AG08395 (cell line): ENCODE measurements around the gene SLC25A10.
"Not testable (repeated sequence)": the region's sequence is repeated elsewhere in the genome, so short reads cannot be mapped to it uniquely, and the experiment has no call there.

Experiments
- DNase-seq: peaks from one replicate; pipeline ENCODE4 v3.0.0; 2012; ENCODE audit warnings: mixed read lengths, low spot score

Gene SLC25A10

DNA sequence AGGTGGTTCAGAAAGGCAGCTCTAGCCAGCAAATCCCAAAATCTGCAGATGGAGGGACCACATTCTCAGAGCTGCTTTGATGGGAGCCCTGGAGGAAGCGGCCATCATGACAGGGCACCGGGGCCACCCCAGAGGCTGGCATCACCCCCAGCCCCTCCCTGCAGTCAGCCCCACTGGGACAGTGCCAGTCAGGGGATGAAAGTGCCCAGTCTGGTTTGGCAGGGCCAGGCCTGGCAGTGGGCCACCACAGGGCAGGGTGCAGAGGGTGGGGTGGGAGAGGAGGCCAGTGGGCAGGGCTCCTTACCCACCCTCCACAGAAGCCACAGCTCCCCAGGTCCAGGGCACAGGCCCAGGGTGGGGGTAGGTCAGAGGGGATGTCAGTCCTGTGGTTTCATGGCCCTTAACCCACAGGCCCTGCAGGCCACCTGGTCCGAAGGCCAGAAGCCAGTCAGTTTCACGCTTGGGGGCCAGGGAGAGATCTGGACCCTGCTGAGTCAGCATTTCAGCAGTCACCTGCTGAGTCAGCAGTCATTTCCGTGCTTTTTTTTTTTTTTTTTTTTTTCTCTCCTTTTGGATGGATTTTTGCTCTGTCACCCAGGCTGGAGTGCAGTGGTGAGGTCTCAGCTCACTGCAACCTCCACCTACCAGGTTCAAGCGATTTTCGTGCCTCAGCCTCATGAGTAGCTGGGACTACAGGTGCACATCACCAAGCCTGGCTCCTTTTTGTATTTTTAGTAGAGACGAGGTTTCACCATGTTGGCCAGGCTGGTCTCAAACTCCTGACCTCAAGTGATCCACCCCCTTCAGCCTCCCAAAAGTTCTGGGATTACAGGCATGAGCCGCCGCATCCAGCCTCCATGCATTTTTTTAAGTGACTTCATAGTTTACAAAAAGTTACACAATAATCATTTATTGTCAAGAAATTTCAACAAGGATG lies 10.4 kb downstream of the SLC25A10 start:
- DNase-seq = no peak

DNA sequence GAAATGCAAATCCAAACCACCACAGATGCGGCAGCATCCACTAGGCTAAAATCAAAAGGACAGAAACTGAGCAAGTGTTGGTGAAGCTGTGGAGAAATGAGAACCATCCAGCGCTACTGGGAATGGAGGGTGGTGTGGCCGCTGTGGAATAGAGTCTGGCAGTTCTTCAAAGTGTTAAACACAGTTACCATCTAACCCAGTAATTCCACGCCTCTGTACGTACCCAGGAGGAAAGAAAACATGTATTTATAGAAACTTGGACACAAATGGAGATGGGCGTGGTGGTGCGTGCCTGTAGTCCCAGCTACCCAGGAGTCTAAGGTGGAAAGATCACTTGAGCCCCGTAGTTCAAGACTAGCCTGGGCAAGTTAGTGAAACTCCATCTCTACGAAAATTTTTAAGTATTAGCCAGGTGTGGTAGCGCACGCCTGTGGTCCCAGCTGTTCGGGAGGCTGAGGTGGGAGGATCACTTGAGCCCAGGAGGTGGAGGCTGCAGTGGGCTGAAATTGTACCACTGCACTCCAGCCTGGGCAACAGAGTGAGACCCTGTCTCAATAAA lies 11.6 kb downstream of the SLC25A10 start:
- no peak for DNase-seq

- no peak for DNase-seq
These were observed 13.4 kb downstream of the SLC25A10 start for GRCh38 chr17:81725439-81725838.

GRCh38 chr17:81726004-81726403 lies 13.9 kb downstream of the SLC25A10 start:
- no peak for DNase-seq

GRCh38 chr17:81727324-81728031 lies 15.4 kb downstream of the SLC25A10 start:
- no peak for DNase-seq

- DNase-seq = peak; percentile 96
These were observed 21.7 kb downstream of the SLC25A10 start for GRCh38 chr17:81733507-81734404.

GRCh38 chr17:81734405-81735263 lies 22.6 kb downstream of the SLC25A10 start:
- DNase-seq = no peak

GRCh38 chr17:81735264-81736102 lies 23.4 kb downstream of the SLC25A10 start:
- DNase-seq = peak; percentile 74

GRCh38 chr17:81737947-81738800 lies 26.1 kb downstream of the SLC25A10 start:
- no peak for DNase-seq

DNA sequence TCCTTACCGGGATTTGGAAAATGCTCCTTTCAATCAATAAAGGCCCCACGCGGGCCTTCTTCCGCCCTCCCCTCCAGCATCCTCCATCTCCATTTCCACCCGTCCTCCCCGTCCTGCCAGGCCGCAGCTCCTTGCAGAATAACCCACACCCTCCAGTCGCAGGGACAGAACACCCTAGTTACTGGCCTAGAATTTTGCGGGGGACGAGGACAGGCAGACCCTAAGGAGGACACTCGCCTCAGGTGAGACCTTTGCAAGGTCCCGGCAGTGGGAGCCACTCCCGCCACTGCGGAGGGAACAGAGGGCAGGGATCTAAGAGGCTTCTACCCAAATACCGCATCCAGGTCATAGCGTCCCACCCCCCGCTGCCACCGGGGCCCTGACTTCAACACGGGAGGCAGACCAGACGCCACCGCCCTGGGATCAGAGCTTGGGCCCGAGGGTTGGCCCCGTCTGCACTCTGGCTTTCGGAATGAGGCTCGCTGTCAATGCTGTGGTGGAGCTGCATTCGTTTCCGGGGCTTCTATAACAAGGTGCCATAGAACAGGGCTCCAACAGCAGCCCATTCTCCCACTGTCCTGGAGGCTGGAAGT lies 26.8 kb downstream of the SLC25A10 start:
- DNase-seq = no peak

DNA sequence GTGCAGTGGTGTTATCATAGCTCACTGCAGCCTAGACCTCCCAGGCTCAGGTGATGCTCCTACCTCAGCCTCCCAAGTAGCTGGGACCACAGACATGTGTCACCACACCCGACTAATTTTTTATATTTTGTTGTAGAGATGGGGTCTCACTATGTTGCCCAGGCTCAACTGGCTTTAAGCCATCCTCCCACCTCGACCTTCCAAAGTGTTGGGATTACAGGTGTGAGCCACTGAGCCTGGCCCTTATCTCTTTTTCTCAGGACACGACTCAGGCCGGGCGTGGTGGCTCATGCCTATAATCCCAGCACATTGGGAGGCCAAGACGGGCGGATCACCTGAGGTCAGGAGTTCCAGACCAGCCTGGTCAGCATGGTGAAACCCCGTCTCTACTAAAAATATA lies 27.5 kb downstream of the SLC25A10 start:
- not testable (repeated sequence) for DNase-seq

DNA sequence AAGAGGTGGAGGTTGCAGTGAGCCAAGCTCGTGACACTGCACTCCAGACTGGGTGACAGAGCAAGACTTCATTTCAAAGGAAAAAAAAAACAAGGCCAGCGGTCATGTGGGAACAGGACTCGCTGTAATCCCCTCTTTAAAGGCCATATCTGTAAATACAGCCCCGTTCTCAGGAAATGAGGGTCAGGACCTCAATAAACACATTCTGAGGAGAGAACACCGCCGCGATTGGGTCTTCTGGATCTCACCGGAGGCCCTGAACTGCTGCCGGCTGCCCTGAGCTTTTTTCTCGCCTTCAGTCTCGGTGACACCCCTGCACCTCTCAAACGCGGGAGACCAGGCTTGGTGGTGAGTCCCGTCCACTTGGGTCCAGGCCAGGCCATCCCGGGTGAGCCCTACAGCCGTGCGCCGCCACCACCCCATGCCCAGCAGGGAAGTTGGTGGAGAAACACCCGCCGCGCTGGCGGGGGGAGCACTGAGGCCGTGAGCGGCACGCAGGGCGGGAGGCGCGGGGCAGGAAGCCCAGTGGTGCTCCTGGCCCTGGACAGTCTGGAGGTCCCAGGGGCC lies 28.4 kb downstream of the SLC25A10 start:
- DNase-seq = no peak

GRCh38 chr17:81741049-81741593 lies 29.0 kb downstream of the SLC25A10 start:
- no peak for DNase-seq

DNA sequence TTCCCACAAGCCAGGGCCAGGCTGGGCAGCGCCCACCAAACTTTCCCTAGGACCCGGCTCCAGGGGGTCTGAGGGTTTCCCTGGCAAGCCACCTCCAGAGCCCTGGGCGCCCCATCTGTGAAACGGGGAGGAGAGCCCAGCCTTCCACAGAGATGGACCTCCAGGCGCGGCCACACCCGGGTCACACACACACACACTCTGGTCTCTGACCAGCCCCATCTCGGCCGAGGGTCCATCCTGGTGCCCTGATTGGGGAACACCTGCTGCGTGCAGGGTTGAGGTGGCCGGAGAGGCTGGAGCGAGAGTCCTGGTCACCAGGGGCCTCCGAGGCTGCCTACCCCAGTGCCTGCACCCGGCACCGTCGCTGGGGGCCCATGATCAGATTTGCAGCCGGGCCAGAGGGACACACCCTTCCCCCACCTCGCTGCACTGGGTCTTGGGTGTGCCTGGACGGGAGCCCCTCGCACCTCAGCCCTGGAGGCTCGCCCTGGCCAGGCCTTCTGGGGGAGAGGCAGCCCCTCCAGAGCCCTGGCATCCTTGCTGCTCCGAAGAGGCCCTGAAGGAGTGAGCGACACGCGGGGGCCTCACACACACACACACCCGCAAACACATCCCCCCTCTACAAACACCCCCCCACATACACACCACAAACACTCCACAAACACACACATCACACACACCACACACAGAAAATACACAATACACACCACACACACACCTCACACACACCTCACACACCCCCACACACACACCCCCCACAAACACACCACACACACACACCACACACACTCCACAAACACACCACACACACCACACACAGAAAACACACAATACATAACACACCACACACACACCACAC lies 29.7 kb downstream of the SLC25A10 start:
- DNase-seq = no peak
